ENCODE results near the gene INPP4B. TPM values are rescaled to one million over a fixed set of nuclear protein-coding genes. Genes with fewer than 3 reads are reported as not detected.

Gene INPP4B
- polyA plus RNA-seq, 1 of the 3 experiments (the other 2 are of a cell fraction), result 0.08 TPM

DNA sequence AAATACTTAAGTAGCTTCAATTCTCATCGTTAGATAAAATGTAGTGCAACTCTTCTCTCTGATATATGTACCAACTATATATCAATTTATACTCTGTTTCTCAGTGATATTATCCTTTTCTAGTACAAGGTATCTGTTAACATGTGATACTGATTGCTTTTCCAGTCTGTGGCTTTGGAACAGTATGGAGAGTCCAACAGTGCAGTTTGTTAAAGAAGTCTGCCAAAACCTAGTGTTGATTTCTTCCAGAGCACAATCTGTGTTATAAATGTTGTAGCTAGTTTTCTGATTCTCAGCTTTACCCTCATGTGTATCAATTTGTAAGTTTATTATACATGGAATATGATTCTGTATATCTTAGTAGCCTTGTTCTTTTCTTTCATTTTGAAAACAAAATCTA, 744.7 kb downstream of the INPP4B start:
- Histone ChIP-seq H3K9ac (no peak overlapping the region), H2AFZ (ENCODE audit: low read depth) (no peak overlapping the region), H3K27me3 (ENCODE audit: insufficient read depth) (no peaks in the 10 kb centered on the region), H3K9me3 (no peaks in the 10 kb centered on the region), H3K79me2 (ENCODE audit: insufficient read depth) (no peaks in the 10 kb centered on the region), H3K4me3 (ENCODE audit: low read depth in 2 of 2, low read length in 1 of 2) (no peak overlapping the region), H3F3A (replicated peaks; ENCODE audit: insufficient read depth) (peaks cover 2% of the 10 kb centered on the region), H3K36me3 (replicated peaks in 1 of 2; ENCODE audit: control insufficient read depth in 1 of 2, insufficient read depth in 2 of 2, low read length in 1 of 2) (no peaks in the 10 kb centered on the region), H3K27ac (ENCODE audit: low read depth in 2 of 2, low read length in 1 of 2) (no peak overlapping the region), H3K4me2 (no peak overlapping the region), H4K20me1 (ENCODE audit: insufficient read depth) (no peaks in the 10 kb centered on the region), H3K4me1 (ENCODE audit: control insufficient read depth in 1 of 2, insufficient read depth in 2 of 2, low read depth in 1 of 2, low read length in 1 of 2) (peaks cover 0 to 5% of the 10 kb centered on the region in 2 experiments; a peak in 3 of 4 replicates), H3K9me2 (no peaks in the 10 kb centered on the region)
- WGBS (ENCODE audit: low lambda C conversion rate), result 100% methylated on average over 1 of the region's 1 CpG
- TF ChIP-seq MEF2A (IDR thresholded peaks at IDR 0.05; ENCODE audit: borderline replicate concordance, low read depth) (no peak), EP300 (IDR thresholded peaks at IDR 0.05; ENCODE audit: borderline replicate concordance in 1 of 2, low read depth in 1 of 2, low read length in 1 of 2) (no peak), EZH2phosphoT487 (IDR thresholded peaks at IDR 0.05; ENCODE audit: borderline replicate concordance, low read depth) (no peak), RXRA (IDR thresholded peaks at IDR 0.05; ENCODE audit: borderline replicate concordance, low read depth) (no peak), CHD2 (IDR thresholded peaks at IDR 0.05; ENCODE audit: low read length, partially characterized antibody) (no peak), NRF1 (IDR thresholded peaks at IDR 0.05; ENCODE audit: low read depth, low read length) (no peak), GABPA (IDR thresholded peaks at IDR 0.05; ENCODE audit: low read depth) (no peak), RCOR1 (IDR thresholded peaks at IDR 0.05; ENCODE audit: low read length) (no peak), JUND (IDR thresholded peaks at IDR 0.05) (no peak), RAD21 (IDR thresholded peaks at IDR 0.05; ENCODE audit: low read length) (no peak), MXI1 (IDR thresholded peaks at IDR 0.05; ENCODE audit: low read depth, low read length) (no peak), TCF12 (IDR thresholded peaks at IDR 0.05) (no peak), NFIC (IDR thresholded peaks at IDR 0.05; ENCODE audit: borderline replicate concordance) (no peak), RFX5 (IDR thresholded peaks at IDR 0.05; ENCODE audit: low read length) (no peak), SIN3A (IDR thresholded peaks at IDR 0.05; ENCODE audit: borderline replicate concordance, low read depth, low read length) (no peak), TAF1 (IDR thresholded peaks at IDR 0.05; ENCODE audit: borderline replicate concordance, low read depth, low read length) (no peak)
- TF ChIP-seq, protein P1, sequence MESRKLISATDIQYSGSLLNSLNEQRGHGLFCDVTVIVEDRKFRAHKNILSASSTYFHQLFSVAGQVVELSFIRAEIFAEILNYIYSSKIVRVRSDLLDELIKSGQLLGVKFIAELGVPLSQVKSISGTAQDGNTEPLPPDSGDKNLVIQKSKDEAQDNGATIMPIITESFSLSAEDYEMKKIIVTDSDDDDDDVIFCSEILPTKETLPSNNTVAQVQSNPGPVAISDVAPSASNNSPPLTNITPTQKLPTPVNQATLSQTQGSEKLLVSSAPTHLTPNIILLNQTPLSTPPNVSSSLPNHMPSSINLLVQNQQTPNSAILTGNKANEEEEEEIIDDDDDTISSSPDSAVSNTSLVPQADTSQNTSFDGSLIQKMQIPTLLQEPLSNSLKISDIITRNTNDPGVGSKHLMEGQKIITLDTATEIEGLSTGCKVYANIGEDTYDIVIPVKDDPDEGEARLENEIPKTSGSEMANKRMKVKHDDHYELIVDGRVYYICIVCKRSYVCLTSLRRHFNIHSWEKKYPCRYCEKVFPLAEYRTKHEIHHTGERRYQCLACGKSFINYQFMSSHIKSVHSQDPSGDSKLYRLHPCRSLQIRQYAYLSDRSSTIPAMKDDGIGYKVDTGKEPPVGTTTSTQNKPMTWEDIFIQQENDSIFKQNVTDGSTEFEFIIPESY (IDR thresholded peaks at IDR 0.05; ENCODE audit: borderline replicate concordance, low read depth), result no peak
- TF ChIP-seq, protein P2, sequence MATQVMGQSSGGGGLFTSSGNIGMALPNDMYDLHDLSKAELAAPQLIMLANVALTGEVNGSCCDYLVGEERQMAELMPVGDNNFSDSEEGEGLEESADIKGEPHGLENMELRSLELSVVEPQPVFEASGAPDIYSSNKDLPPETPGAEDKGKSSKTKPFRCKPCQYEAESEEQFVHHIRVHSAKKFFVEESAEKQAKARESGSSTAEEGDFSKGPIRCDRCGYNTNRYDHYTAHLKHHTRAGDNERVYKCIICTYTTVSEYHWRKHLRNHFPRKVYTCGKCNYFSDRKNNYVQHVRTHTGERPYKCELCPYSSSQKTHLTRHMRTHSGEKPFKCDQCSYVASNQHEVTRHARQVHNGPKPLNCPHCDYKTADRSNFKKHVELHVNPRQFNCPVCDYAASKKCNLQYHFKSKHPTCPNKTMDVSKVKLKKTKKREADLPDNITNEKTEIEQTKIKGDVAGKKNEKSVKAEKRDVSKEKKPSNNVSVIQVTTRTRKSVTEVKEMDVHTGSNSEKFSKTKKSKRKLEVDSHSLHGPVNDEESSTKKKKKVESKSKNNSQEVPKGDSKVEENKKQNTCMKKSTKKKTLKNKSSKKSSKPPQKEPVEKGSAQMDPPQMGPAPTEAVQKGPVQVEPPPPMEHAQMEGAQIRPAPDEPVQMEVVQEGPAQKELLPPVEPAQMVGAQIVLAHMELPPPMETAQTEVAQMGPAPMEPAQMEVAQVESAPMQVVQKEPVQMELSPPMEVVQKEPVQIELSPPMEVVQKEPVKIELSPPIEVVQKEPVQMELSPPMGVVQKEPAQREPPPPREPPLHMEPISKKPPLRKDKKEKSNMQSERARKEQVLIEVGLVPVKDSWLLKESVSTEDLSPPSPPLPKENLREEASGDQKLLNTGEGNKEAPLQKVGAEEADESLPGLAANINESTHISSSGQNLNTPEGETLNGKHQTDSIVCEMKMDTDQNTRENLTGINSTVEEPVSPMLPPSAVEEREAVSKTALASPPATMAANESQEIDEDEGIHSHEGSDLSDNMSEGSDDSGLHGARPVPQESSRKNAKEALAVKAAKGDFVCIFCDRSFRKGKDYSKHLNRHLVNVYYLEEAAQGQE (IDR thresholded peaks at IDR 0.05; ENCODE audit: low read depth, low read length), result no peak
- TF ChIP-seq, protein P3, sequence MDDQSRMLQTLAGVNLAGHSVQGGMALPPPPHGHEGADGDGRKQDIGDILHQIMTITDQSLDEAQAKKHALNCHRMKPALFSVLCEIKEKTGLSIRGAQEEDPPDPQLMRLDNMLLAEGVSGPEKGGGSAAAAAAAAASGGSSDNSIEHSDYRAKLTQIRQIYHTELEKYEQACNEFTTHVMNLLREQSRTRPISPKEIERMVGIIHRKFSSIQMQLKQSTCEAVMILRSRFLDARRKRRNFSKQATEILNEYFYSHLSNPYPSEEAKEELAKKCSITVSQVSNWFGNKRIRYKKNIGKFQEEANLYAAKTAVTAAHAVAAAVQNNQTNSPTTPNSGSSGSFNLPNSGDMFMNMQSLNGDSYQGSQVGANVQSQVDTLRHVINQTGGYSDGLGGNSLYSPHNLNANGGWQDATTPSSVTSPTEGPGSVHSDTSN (IDR thresholded peaks at IDR 0.05), result no peak
- ChIA-PET POLR2A (no interaction called here), CTCF (interaction anchor here (0.6 kb wide), 1 partner anchor 25 kb away, joined by 3 read pairs; no protein-coding TSS in a partner anchor)
- no peak for DNase-seq
